ENCODE results near the gene PEBP1. TPM values are rescaled to one million over a fixed set of nuclear protein-coding genes. Genes with fewer than 3 reads are reported as not detected.

The PEBP1 gene
- total and polyA plus RNA-seq, 2 of the 8 experiments (the other 6 are each of a cell fraction or from before 2014, with no cell fraction given), result 444 to 622 TPM

DNA sequence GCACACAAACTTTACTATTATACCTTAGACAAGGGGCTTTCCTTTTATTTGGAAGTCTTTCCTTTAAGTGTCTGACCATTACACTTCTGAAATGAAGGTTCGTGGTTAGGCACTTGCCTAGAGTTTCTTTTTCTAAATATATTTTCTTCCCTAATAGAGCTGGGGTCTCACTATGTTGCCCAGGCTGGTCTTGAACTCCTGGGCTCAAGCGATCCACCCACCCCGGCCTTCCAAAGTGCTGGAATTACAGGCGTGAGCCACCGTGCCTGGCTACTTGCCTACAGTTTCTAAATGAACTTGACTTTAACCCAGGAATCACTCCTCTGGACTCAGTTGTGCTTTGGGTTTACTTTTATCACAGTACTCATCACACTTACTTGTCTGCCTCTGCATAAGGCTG, 57.6 kb downstream of the PEBP1 start:
- H3K4me1 ChIP-seq (replicated peaks in 1 of 4; ENCODE audit: control insufficient read depth in 3 of 4, insufficient read depth in 4 of 4, low read length in 3 of 4), result peaks cover 0 to 4% (median 3%) of the 10 kb centered on the region in 4 experiments; a peak in 5 of 7 replicates
- H4K5ac ChIP-seq (ENCODE audit: insufficient read length, low read depth, low read length), result no peak overlapping the region
- no peaks in the 10 kb centered on the region; the same call in 1 of the 2 replicates for H3K23me2 ChIP-seq (ENCODE audit: low read depth, low read length)
- FAIRE-seq (no peak), DNase-seq (ENCODE audit: low read depth in 1 of 2, low spot score in 2 of 2) (no peak)
- no peak overlapping the region for H3K18ac ChIP-seq (ENCODE audit: extremely low read depth, low read length)
- H3K4me3 ChIP-seq (ENCODE audit: extremely low read depth in 1 of 4, insufficient read depth in 2 of 4, low read depth in 3 of 4, low read length in 4 of 4), result no peak overlapping the region
- no peak overlapping the region for H3K4ac ChIP-seq (replicated peaks; ENCODE audit: insufficient read length, low read depth, low read length)
- no peak overlapping the region for H2BK5ac ChIP-seq (ENCODE audit: low read depth, low read length)
- H3K9me3 ChIP-seq (ENCODE audit: insufficient read depth in 2 of 2, low read depth in 1 of 2, low read length in 1 of 2), result no peaks in the 10 kb centered on the region
- no peak overlapping the region for H2BK12ac ChIP-seq (ENCODE audit: low read depth, low read length)
- H2AK5ac ChIP-seq (ENCODE audit: low read depth, low read length), result no peak overlapping the region
- no peak overlapping the region for H2BK15ac ChIP-seq (ENCODE audit: low read length)
- 91% methylated on average over 5 of the region's 5 CpGs; no CpG with 5 or more reads in 1 of the 2 experiments for WGBS, 2 experiments (ENCODE audit: extremely low coverage in 1 of 2, insufficient coverage in 1 of 2, insufficient read length in 1 of 2, insufficient replicate concordance in 2 of 2, low coverage in 1 of 2, low lambda C conversion rate in 2 of 2, missing lambda C conversion rate in 1 of 2)
- no peak overlapping the region for H2AFZ ChIP-seq (ENCODE audit: low read length)
- no peak overlapping the region for H4K8ac ChIP-seq (ENCODE audit: extremely low read depth, insufficient read depth, low read length)
- no peak overlapping the region for H3K23ac ChIP-seq (ENCODE audit: insufficient read length)
- CTCF ChIA-PET (ENCODE audit: partially characterized antibody), result interaction anchor here (0.7 to 3.4 kb wide), 3 partner anchors 10 to 183 kb away, joined by 3 to 13 read pairs (median 3); partner anchors contain the start of gene SUDS3
- H4K91ac ChIP-seq (replicated peaks; ENCODE audit: insufficient read length, low read length), result no peak overlapping the region
- H4K20me1 ChIP-seq (replicated peaks in 1 of 2; ENCODE audit: control insufficient read depth in 1 of 2, insufficient read depth in 2 of 2, low read length in 2 of 2), result no peaks in the 10 kb centered on the region
- POLR2A ChIA-PET (ENCODE audit: partially characterized antibody), result no interaction called here
- H3K36me3 ChIP-seq (ENCODE audit: control insufficient read depth in 2 of 4, insufficient read depth in 4 of 4, low read length in 3 of 4), result no peaks in the 10 kb centered on the region
- H3K79me2 ChIP-seq (ENCODE audit: control insufficient read depth in 1 of 2, insufficient read depth in 2 of 2, low read length in 2 of 2), result no peaks in the 10 kb centered on the region
- no peak overlapping the region for H3K4me2 ChIP-seq (ENCODE audit: insufficient read depth in 1 of 2, low read depth in 2 of 2, low read length in 2 of 2)
- H2BK20ac ChIP-seq (ENCODE audit: low read length), result no peak overlapping the region
- H2BK120ac ChIP-seq (replicated peaks; ENCODE audit: low read depth, low read length), result no peak overlapping the region
- no peaks in the 10 kb centered on the region for H3K27me3 ChIP-seq (replicated peaks in 1 of 4; ENCODE audit: control insufficient read depth in 3 of 4, extremely low read depth in 1 of 4, insufficient read depth in 3 of 4, low read length in 3 of 4)
- H3K79me1 ChIP-seq (ENCODE audit: low read depth, low read length), result no peaks in the 10 kb centered on the region
- H3K56ac ChIP-seq (replicated peaks; ENCODE audit: insufficient read length, low read depth, low read length), result no peak overlapping the region
- H3K27ac ChIP-seq (ENCODE audit: low read depth, low read length), result no peak overlapping the region
- H3K14ac ChIP-seq (ENCODE audit: insufficient read length), result no peak overlapping the region
- H3K9ac ChIP-seq (replicated peaks in 1 of 4; ENCODE audit: extremely low read depth in 1 of 4, low read depth in 3 of 4, low read length in 3 of 4), result no peak overlapping the region
